Measurements from ENCODE around the gene MRPS21.

The MRPS21 gene

DNA sequence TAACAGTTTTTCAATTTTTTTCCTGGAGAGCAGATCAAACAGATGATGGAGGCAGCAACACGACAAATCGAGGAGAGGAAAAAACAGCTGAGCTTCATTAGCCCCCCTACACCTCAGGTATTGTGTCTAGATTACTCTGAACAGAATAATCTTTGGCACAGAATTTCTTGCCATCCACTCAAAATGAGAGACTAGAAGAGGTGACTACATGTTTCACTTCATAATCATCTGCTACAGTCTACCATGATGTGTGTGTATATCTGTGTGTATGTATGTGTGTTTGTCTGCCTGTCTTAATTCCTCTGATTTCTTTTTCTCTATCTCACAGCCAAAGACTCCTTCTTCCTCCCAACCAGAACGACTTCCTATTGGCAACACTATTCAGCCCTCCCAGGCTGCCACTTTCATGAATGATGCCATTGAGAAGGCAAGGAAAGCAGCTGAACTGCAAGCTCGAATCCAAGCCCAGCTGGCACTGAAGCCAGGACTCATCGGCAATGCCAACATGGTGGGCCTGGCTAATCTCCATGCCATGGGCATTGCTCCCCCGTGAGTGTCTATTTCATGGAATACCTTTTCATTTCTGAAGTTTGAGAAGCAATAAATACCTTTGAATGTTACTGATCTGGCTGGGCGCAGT is 39.1 kb downstream of the MRPS21 start:
- no peak overlapping the region for H3K9ac ChIP-seq (ENCODE audit: low read length)
- no peak overlapping the region for H3K27ac ChIP-seq (ENCODE audit: low read depth, low read length)
- H3K4me1 ChIP-seq (ENCODE audit: control insufficient read depth, insufficient read depth, low read length) = no peaks in the 10 kb centered on the region
- no peaks in the 10 kb centered on the region for H3K27me3 ChIP-seq (ENCODE audit: control insufficient read depth, insufficient read depth, low read length)
- no peak overlapping the region for H3K4me3 ChIP-seq (ENCODE audit: low read length)
- H3K36me3 ChIP-seq (ENCODE audit: control insufficient read depth, insufficient read depth, low read length) = peaks cover 30% of the 10 kb centered on the region

GRCh38 chr1:150346316-150346715 is 52.7 kb downstream of the MRPS21 start:
- H3K4me1 ChIP-seq (ENCODE audit: control insufficient read depth, insufficient read depth, low read length) = no peaks in the 10 kb centered on the region
- H3K36me3 ChIP-seq (ENCODE audit: control insufficient read depth, insufficient read depth, low read length) = peaks cover 19% of the 10 kb centered on the region
- H3K9ac ChIP-seq (ENCODE audit: low read length) = no peak overlapping the region
- no peak overlapping the region for H3K27ac ChIP-seq (ENCODE audit: low read depth, low read length)
- H3K27me3 ChIP-seq (ENCODE audit: control insufficient read depth, insufficient read depth, low read length) = no peaks in the 10 kb centered on the region
- no peak overlapping the region for H3K4me3 ChIP-seq (ENCODE audit: low read length)

- H3K27me3 ChIP-seq (ENCODE audit: control insufficient read depth, insufficient read depth, low read length) = no peaks in the 10 kb centered on the region
- H3K9ac ChIP-seq (ENCODE audit: low read length) = no peak overlapping the region
- H3K36me3 ChIP-seq (ENCODE audit: control insufficient read depth, insufficient read depth, low read length) = peaks cover 3% of the 10 kb centered on the region
- H3K27ac ChIP-seq (ENCODE audit: low read depth, low read length) = no peak overlapping the region
- H3K4me3 ChIP-seq (ENCODE audit: low read length) = no peak overlapping the region
- H3K4me1 ChIP-seq (ENCODE audit: control insufficient read depth, insufficient read depth, low read length) = no peaks in the 10 kb centered on the region
Observed at GRCh38 chr1:150352866-150353265, 59.2 kb downstream of the MRPS21 start.
